ENCODE results near the gene RDX. TPM values are rescaled to one million over a fixed set of nuclear protein-coding genes. Genes with fewer than 3 reads are reported as not detected.

RDX gene
- total and polyA plus RNA-seq, 2 of the 4 experiments (the other 2 are of a cell fraction): 61.1 to 72.4 TPM

GRCh38 chr11:110235966-110236365 lies 60.4 kb downstream of the RDX start:
- Histone ChIP-seq H2BK15ac (ENCODE audit: low read depth, low read length) (no peak overlapping the region), H3K56ac (ENCODE audit: extremely low read depth, insufficient read depth, low read length) (no peak overlapping the region), H2AK5ac (ENCODE audit: low read depth, low read length) (no peak overlapping the region), H2AK9ac (replicated peaks; ENCODE audit: low read depth, low read length, poor library complexity) (no peak overlapping the region), H3K79me1 (ENCODE audit: low read depth in 1 of 2, low read length in 2 of 2) (peaks cover 9 to 15% of the 10 kb centered on the region in 2 experiments), H4K5ac (ENCODE audit: low read depth, low read length) (no peak overlapping the region), H3K14ac (replicated peaks; ENCODE audit: low read depth, low read length) (no peak overlapping the region), H3K4ac (ENCODE audit: low read depth, low read length) (no peak overlapping the region), H3K4me2 (ENCODE audit: low read depth, low read length) (no peak overlapping the region), H2AFZ (replicated peaks; ENCODE audit: low read length, poor library complexity) (no peak overlapping the region), H3K36me3 (ENCODE audit: control insufficient read depth, insufficient read depth, low read length) (peaks cover 21% of the 10 kb centered on the region), H3K9me3 (ENCODE audit: control insufficient read depth, insufficient read depth, low read length) (no peaks in the 10 kb centered on the region), H4K91ac (ENCODE audit: insufficient read depth, low read depth, low read length) (no peak overlapping the region), H3K4me3 (ENCODE audit: insufficient read depth, low read depth, low read length) (no peak overlapping the region), H3K9ac (ENCODE audit: low read depth, low read length) (no peak overlapping the region), H3K27me3 (ENCODE audit: control insufficient read depth, insufficient read depth, low read length) (no peaks in the 10 kb centered on the region), H3K23ac (ENCODE audit: low read depth, low read length) (no peak overlapping the region), H3K9me1 (ENCODE audit: insufficient read depth, low read length) (no peaks in the 10 kb centered on the region), H3K4me1 (ENCODE audit: control insufficient read depth, insufficient read depth, low read length) (no peaks in the 10 kb centered on the region), H3K18ac (ENCODE audit: low read depth, low read length) (no peak overlapping the region), H3K27ac (ENCODE audit: insufficient read depth, low read length) (no peak overlapping the region), H4K20me1 (ENCODE audit: insufficient read depth, low read length) (no peaks in the 10 kb centered on the region), H2BK5ac (ENCODE audit: low read depth, low read length, poor library complexity, severe bottlenecking) (no peak overlapping the region), H2BK120ac (ENCODE audit: low read depth, low read length) (no peak overlapping the region), H4K8ac (ENCODE audit: low read depth in 2 of 2, low read length in 2 of 2) (no peak overlapping the region), H2BK20ac (ENCODE audit: low read depth, low read length) (no peak overlapping the region)
- DNase-seq (no peak), ATAC-seq (ENCODE audit: low read depth) (no peak)
- no CpG with 5 or more reads among the region's 1 CpG for WGBS, 2 experiments (ENCODE audit: extremely low coverage in 2 of 2, insufficient read length in 1 of 2)
- no peak for TF ChIP-seq POLR2A (IDR thresholded peaks at IDR 0.05; ENCODE audit: low read depth, low read length)
- TF ChIP-seq MXI1 (IDR thresholded peaks at IDR 0.05; ENCODE audit: borderline replicate concordance, low read depth, low read length): no peak
- TF ChIP-seq ELK1 (IDR thresholded peaks at IDR 0.05; ENCODE audit: borderline replicate concordance, low read depth, low read length): no peak
- TF ChIP-seq FOS (IDR thresholded peaks at IDR 0.05; ENCODE audit: low read depth, low read length): no peak
- TF ChIP-seq USF2 (IDR thresholded peaks at IDR 0.05; ENCODE audit: low read depth, low read length): no peak
- no peak for TF ChIP-seq RCOR1 (IDR thresholded peaks at IDR 0.05; ENCODE audit: insufficient replicate concordance, low read length)
- no peak for TF ChIP-seq CEBPB (IDR thresholded peaks at IDR 0.05; ENCODE audit: low read depth, low read length)
- TF ChIP-seq RFX5 (IDR thresholded peaks at IDR 0.05; ENCODE audit: low read depth, low read length): no peak
- TF ChIP-seq MAFK (IDR thresholded peaks at IDR 0.05; ENCODE audit: low read depth, low read length): no peak
- TF ChIP-seq RAD21 (IDR thresholded peaks at IDR 0.05; ENCODE audit: low read length): no peak
- no peak for TF ChIP-seq MAZ (IDR thresholded peaks at IDR 0.05; ENCODE audit: borderline replicate concordance, low read depth, low read length)
- no peak for TF ChIP-seq CHD1 (IDR thresholded peaks at IDR 0.05; ENCODE audit: low read depth, low read length)
- ChIA-PET CTCF (interaction anchor here (0.6 kb wide), 1 partner anchor 11 kb away, joined by 3 read pairs; no protein-coding TSS in a partner anchor), POLR2A (ENCODE audit: unreplicated experiment) (no interaction called here)
- BruUV-seq (replicated peaks): no TSS peak
- intact Hi-C loops (cut with micrococcal nuclease): loop anchor here (5.0 kb wide), 1 partner anchor 36 kb away; no protein-coding TSS in a partner anchor
- dilution Hi-C loops (cut with HindIII; ENCODE audit: low sequenced_read_pairs, unreplicated experiment): no loop called here
- in situ Hi-C loops (cut with MboI; ENCODE audit: low sequenced_read_pairs): no loop called here
